ENCODE measurements around the gene SYCE1L. TPM values are rescaled to one million over a fixed set of nuclear protein-coding genes. Genes with fewer than 3 reads are reported as not detected.

The SYCE1L gene
- total RNA-seq, 1 experiment from 2014 or later: 6.2 TPM

GRCh38 chr16:77220427-77220826 lies 21.2 kb downstream of the SYCE1L start:
- Histone ChIP-seq H3K79me2 (ENCODE audit: low read depth) (no peaks in the 10 kb centered on the region), H3K27me3 (ENCODE audit: insufficient read depth, low read depth) (no peaks in the 10 kb centered on the region), H3K9me2 (ENCODE audit: insufficient read depth) (no peaks in the 10 kb centered on the region), H4K20me1 (ENCODE audit: insufficient read depth) (no peaks in the 10 kb centered on the region), H3K36me3 (ENCODE audit: low read depth) (no peaks in the 10 kb centered on the region), H3K4me1 (replicated peaks; ENCODE audit: insufficient read depth) (peaks cover 13% of the 10 kb centered on the region), H3K9me3 (ENCODE audit: insufficient read depth, low read depth) (no peaks in the 10 kb centered on the region), H2AFZ (no peak overlapping the region), H3K4me3 (no peak overlapping the region), H3F3A (ENCODE audit: insufficient read depth, low read depth) (peaks cover 13% of the 10 kb centered on the region; the same call in 1 of the 2 replicates), H3K4me2 (no peak overlapping the region), H3K27ac (no peak overlapping the region)
- TF ChIP-seq CTCF (conservative IDR thresholded peaks at IDR 0.05): no peak
- no peak for TF ChIP-seq EZH2 (IDR thresholded peaks at IDR 0.05; ENCODE audit: low read depth)
- DNase-seq: no peak
- BruUV-seq (replicated peaks): no TSS peak
- intact Hi-C loops (cut with micrococcal nuclease; ENCODE audit: unreplicated experiment): no loop called here
- CTCF ChIA-PET: no interaction called here
- POLR2A ChIA-PET (ENCODE audit: unreplicated experiment): no interaction called here

- ChIA-PET CTCF (interaction anchor here (0.6 kb wide), 2 partner anchors 194 to 455 kb away, joined by 4 to 7 read pairs; no protein-coding TSS in a partner anchor), POLR2A (ENCODE audit: unreplicated experiment) (no interaction called here)
- intact Hi-C loops (cut with micrococcal nuclease; ENCODE audit: unreplicated experiment): no loop called here
- no peaks in the 10 kb centered on the region for H3K79me2 ChIP-seq (ENCODE audit: low read depth)
- H3F3A ChIP-seq (ENCODE audit: insufficient read depth, low read depth): peaks cover 13% of the 10 kb centered on the region; the same call in 1 of the 2 replicates
- H3K9me2 ChIP-seq (ENCODE audit: insufficient read depth): no peaks in the 10 kb centered on the region
- no peaks in the 10 kb centered on the region for H3K9me3 ChIP-seq (ENCODE audit: insufficient read depth, low read depth)
- no peak overlapping the region for H3K4me3 ChIP-seq
- no peaks in the 10 kb centered on the region for H3K27me3 ChIP-seq (ENCODE audit: insufficient read depth, low read depth)
- DNase-seq: no peak
- TF ChIP-seq EZH2 (IDR thresholded peaks at IDR 0.05; ENCODE audit: low read depth) (no peak), CTCF (conservative IDR thresholded peaks at IDR 0.05) (no peak)
- H2AFZ ChIP-seq: no peak overlapping the region
- peaks cover 14% of the 10 kb centered on the region for H3K4me1 ChIP-seq (replicated peaks; ENCODE audit: insufficient read depth)
- H4K20me1 ChIP-seq (ENCODE audit: insufficient read depth): no peaks in the 10 kb centered on the region
- H3K36me3 ChIP-seq (ENCODE audit: low read depth): no peaks in the 10 kb centered on the region
- no peak overlapping the region for H3K27ac ChIP-seq
- no peak overlapping the region for H3K4me2 ChIP-seq
- BruUV-seq (replicated peaks): no TSS peak
These were observed 22.3 kb downstream of the SYCE1L start for GRCh38 chr16:77221482-77221881.

- intact Hi-C loops (cut with micrococcal nuclease; ENCODE audit: unreplicated experiment): no loop called here
- CTCF ChIA-PET: no interaction called here
- no peak overlapping the region for H2AFZ ChIP-seq
- no peaks in the 10 kb centered on the region for H3K36me3 ChIP-seq (ENCODE audit: low read depth)
- H3K4me2 ChIP-seq: no peak overlapping the region
- no peaks in the 10 kb centered on the region for H3K9me2 ChIP-seq (ENCODE audit: insufficient read depth)
- no peak for TF ChIP-seq EZH2 (IDR thresholded peaks at IDR 0.05; ENCODE audit: low read depth)
- TF ChIP-seq CTCF (conservative IDR thresholded peaks at IDR 0.05): peak; percentile 50; the same call in 1 of the 2 replicates
- POLR2A ChIA-PET (ENCODE audit: unreplicated experiment): no interaction called here
- H3K4me3 ChIP-seq: no peak overlapping the region
- H4K20me1 ChIP-seq (ENCODE audit: insufficient read depth): no peaks in the 10 kb centered on the region
- no peaks in the 10 kb centered on the region for H3K79me2 ChIP-seq (ENCODE audit: low read depth)
- no peak for DNase-seq
- H3K27me3 ChIP-seq (ENCODE audit: insufficient read depth, low read depth): no peaks in the 10 kb centered on the region
- H3F3A ChIP-seq (ENCODE audit: insufficient read depth, low read depth): peaks cover 13% of the 10 kb centered on the region; the same call in 1 of the 2 replicates
- H3K27ac ChIP-seq: no peak overlapping the region
- H3K4me1 ChIP-seq (replicated peaks; ENCODE audit: insufficient read depth): peaks cover 26% of the 10 kb centered on the region
- H3K9me3 ChIP-seq (ENCODE audit: insufficient read depth, low read depth): no peaks in the 10 kb centered on the region
- no TSS peak for BruUV-seq (replicated peaks)
These were observed 24.0 kb downstream of the SYCE1L start for GRCh38 chr16:77223184-77223583.

Data from PC-9 (cell line).